Measurements from ENCODE around the gene KBTBD7.
"Not testable (repeated sequence)": the region's sequence is repeated elsewhere in the genome, so short reads cannot be mapped to it uniquely, and the experiment has no call there.

Gene KBTBD7

DNA sequence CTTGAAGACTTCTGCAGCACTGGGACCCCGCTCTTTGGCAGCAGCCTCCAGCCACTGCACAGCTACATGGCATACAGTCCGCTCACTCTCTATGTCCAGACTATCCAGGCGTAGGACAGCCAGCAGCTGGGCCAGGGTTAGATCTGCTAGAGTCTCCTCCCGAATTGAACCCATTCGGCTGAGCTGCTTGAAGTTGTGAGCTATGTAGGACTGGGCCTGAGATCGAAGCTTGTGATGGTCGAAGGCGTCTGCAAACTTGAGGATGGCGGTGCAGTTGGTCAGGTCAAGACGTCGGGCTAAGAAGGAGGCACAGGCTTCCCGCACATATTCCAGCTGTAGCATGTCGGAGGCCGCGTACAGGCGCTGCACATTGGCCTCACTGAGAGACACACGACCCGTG is 900 bp downstream of the KBTBD7 start:
- no peak for DNase-seq

DNA sequence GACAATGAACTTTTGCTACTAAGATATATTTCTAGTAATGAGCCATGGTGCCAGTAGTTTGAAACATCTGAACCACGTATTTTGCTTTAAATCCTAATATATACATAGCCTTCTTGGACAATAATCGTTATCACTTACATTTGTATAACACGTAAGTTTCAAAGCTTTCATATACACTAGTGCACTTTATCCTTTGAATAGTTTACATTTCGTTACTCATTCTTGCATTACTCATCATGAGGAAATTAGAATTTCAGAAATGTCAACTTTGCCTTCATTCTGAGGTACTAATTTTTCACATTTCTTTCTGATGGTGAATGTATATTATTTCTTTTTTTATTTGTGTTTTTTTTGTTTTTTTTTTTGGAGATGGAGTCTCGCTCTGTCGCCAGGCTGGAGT is 5.8 kb downstream of the KBTBD7 start:
- DNase-seq, result no peak

DNA sequence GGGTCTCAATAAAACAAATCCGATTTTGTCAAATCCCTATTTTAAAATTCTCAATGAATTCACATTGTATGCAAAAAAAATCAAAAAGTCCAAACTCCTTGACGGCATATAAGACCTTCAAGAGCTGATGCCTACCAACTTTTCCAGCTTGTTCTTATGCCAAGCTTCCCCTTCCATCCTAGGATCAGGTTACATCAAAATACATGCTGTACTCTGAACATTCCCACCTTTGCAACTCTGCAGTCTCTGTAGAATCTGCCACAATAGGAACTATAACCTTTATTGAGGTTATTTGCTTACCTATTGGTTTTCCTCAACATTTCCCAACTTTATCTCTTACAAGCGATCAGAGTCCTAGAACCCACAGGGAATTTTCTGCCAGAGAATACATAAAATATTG is 7.9 kb downstream of the KBTBD7 start:
- DNase-seq, result no peak

DNA sequence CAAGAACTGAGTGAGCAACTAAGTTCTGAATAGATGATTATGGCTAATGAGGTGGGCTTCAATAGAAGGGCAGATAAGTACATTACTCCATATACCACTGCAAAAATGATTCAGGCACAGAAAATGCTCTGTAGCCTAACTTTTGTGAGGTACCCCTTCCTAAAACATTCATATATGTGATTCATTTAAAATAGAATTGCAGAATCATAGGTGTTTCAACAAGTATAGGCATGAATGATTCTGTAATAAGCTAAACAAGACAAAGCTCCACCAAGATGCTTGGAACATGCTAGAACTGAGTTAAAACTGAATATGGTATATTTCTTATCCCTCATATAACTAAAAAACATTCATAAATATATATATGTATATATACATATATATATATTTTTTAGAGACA is 12.1 kb downstream of the KBTBD7 start:
- no peak for DNase-seq

DNA sequence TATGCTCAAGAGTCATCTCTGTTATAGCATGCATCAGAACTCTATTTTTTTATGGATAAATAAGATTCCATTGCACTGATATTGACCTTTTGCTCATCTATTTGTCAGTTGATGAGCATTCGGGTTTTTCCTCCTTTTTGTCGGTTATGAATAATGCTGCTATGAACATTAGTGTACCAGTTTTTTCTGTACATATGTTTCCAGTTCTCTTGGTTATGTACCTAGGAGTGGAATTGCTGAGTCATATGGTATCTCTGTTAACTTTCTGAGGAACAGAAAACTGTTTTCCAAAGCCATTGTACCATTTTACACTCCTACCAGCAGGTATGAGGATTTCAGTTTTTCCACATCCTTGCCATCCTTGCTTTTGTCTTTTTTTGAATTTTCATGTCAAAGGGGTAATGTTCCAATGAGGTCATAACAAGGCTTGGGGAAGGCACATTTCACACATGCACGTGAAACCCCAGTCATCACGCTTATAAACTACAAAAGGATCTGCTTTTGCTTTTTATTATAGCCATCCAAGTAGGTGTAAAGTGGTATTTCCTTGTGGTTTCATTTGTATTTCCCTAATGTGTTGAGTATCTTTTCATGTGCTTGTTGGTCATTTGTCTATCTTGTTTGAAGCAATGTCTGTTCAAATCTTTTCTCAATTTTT is 14.6 kb downstream of the KBTBD7 start:
- no peak for DNase-seq

DNA sequence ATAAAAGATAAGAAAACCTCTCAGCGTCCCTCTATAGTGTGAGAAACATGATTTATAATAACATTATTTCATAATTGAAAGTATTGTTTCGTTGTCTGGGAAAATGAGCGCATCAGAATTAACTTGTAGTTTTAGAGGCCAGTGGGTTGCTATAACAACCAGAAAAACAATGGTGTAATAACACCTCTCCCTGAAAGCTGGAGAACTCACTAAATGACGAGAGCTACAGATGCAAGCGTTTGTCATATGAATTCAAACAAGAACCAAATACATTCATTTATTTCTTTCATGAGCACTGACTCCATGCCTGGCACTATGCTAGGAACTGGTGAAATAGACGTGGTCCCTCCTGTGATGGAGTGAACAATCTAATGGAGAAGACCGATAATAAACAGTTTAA is 16.3 kb downstream of the KBTBD7 start:
- no peak for DNase-seq

DNA sequence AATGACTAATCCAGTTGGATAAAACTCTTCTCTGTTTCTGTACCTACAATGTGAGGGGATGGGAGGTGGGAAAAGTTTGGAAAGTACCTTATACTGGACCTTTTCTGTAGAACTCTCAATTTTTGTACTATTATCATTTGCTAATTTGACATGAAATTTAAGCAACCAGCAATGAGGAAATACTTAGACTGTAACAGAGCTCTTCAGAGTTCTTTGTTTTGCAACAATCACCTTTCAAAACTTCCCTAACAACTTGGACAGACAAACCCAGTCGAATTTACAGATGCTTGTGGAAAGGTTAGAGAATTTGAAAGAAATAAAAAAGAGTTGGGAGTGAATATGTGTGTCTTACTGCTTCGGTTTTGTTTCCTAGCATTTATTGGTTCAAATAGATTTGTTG is 16.8 kb downstream of the KBTBD7 start:
- DNase-seq, result no peak

DNA sequence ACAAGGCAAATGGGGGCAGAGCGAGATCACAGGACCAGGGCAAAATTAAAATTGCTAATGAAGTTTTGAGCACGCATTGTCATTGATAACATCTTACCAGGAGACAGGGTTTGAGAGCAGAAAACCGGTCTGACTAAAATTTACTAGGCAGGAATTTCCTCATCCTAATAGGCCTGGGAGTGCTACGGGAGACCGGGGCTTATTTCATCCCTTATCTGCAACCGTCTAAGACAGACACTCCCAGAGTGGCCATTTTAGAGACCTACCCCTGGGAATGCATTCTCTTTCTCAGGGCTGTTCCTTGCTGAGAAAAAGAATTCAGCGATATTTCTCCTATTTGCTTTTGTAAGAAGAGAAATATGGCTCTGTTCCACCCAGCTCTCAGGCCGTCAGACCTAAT is 18.8 kb downstream of the KBTBD7 start:
- DNase-seq, result not testable (repeated sequence)

DNA sequence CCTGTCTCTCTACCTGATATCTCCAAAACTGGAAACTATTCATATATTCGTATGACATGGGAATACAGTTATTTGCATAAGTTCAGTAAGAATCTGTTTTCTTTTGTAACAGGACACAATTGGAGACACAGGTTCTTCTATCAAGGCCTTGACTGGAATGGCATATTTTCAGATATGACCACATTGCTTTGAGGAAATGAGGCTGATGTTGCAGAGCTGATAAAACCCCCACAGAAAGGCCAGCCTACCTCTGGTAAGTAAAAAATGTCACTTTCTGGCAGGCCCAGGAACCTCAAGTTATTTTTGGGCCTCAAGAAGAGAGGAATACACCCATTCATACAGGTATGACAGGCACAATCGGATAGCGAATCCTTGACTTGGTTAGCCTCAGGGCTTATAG is 32.2 kb downstream of the KBTBD7 start:
- DNase-seq, result no peak

DNA sequence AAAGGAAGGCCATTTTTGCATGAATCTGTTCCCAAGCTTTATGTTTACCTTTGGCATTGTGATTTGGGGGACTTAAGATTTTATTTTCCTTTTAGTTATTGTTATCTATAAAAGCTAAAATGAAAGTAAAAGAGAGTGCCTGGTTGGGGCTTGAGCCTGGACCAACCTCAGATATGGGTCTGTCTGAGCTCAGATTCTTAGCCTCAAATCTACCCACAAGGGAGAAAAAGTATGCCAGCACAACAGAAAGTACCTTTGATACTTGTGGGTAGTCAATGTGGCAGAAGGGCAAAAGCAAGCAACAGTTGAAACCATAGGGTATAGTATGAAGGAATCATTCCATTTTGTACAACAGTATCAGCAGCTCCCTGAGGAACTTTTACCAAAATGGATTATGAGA is 35.2 kb downstream of the KBTBD7 start:
- no peak for DNase-seq

DNA sequence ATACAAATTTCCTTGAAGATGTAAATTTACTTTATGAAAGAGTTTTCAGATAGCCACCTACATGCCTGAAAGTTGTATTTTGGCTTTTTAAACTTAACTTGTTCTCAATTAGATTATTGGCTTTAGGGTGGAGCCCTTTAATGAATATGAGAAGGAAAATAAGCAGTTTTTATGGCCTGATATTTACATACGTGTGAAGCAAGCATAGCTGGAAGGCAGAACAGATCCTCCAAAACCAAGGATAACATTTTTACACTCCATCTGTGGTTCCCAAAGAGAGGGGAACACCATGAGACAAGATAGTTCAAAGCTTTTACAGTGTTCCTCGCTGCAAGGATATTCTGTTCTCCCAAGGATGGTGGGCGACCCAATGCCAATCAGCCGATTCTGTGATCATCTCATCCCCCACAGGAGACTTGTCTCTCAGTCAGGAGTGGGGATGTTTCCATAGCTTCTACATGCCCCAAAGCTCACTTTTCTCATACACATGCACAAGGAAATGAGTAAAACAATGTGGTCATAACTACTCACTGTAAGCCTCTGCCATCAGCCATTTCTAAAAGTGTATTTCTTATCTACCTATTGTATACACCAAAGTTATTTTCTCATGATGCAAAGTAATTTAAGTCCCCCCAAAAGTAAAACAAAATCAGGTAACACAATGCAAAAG is 37.2 kb downstream of the KBTBD7 start:
- no peak for DNase-seq

DNA sequence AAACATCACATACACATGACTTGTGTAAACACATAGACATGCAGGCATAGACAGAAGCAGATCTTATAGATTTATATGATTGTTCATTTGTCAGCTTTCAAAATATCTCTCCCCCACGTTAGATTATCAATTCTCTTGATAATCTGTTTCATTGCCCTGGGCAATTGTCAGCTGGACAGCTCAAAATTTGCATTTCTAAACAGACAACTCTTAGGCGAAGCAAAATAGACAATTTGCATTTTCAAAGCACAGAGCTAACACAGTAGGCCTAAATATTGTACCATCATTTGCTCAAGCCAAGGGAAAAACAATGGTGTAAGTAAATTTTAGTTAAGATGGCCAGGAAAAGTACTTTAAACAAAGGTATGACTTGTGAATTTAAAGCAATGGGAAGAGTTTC is 37.7 kb downstream of the KBTBD7 start:
- DNase-seq, result no peak

DNA sequence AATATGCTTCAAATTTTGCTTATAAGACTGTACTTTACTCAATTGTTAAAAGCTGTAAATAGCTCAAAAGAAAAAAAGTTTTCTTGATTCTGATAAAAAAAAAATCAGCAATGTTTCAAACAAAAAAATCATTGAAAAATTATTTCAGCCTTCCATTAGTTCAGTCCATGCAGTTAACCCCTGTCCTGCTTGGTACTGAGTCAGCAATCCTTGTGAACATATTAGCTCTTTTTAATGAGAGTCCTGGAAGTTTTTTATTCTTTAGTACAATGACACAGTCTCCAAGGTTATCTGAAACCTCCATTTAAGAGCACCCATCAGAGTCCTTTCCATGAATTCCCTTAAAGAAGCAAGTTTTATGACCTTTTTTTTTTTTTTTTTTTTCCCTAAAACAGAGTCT is 40.3 kb downstream of the KBTBD7 start:
- DNase-seq, result no peak

DNA sequence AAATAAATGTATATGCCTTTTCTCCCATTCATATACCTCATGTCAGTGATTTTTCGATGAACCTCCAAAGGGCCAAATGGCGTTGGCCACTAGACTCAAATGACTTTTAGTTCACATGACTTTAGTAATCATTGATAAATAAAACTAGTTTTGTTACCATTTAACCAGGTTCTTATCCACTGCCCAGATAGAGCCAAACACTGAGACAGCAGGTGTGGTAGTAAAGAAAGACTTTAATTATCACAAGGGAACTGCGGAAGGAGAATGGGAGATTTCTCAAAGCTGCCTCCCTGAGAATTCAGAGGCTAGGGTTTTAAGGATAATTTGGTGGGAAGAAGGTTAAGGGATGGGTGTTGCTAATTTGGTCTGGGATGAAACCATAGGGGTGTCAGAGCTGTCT is 42.4 kb downstream of the KBTBD7 start:
- no peak for DNase-seq

DNA sequence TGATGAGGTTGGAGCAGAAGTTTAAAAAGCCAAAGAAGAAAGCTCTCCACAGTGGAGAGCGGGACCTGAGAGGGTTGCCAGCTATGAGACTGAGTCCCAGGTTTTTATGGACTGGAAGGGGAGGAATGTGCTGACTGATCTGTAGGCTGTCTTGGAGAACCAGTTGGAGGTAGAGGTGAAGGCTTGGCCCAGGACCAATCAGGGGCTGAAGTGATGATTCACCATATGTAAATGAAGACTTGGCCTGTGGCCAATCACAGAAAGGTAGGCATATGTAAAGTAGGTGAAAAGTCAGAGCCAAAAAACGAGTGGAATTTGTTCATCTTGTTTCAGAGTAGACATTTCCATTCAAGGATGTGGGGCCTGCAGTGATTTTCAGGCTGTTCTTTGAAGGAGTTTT is 44.3 kb downstream of the KBTBD7 start:
- DNase-seq, result no peak

DNA sequence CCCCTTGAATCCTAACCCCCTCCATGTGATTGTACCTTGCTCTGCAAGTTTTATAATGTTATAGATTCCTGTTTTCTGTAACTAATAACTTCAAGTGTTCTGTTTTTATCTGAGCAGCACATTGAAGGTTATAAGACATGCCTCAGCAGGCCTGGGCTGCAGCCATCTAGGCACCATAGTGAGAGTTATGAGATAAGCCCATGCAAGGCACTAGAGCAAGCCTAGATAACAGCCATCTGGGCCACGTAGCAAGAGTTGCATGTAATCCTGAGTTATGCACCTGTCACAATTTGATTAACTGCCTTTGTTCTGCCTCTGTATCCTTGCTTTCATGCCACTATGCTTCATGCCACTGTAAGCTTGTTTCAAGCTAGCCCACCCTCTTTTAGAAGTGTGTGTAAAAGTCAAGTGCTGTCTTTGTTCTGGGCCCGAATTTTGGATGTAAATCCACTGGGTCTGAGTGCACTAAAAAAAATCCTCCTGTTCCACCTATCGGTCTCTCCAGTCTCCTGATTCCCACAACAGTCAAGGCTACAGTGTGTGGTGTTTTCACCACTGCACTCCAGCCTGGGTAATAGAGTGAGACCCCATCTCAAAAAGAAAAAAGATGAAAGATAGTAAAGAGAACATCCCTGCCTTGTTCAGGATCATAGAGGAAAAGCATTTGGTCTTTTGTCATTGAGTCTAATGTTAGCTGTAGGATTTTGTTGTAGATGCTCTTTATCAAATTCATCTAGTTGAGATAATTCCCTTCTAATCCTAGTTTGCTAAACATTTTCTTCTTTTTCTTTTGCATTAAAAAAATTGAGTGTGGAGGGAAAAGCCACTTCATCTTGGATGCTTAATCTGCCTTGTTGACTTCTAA is 45.7 kb downstream of the KBTBD7 start:
- DNase-seq, result no peak

DNA sequence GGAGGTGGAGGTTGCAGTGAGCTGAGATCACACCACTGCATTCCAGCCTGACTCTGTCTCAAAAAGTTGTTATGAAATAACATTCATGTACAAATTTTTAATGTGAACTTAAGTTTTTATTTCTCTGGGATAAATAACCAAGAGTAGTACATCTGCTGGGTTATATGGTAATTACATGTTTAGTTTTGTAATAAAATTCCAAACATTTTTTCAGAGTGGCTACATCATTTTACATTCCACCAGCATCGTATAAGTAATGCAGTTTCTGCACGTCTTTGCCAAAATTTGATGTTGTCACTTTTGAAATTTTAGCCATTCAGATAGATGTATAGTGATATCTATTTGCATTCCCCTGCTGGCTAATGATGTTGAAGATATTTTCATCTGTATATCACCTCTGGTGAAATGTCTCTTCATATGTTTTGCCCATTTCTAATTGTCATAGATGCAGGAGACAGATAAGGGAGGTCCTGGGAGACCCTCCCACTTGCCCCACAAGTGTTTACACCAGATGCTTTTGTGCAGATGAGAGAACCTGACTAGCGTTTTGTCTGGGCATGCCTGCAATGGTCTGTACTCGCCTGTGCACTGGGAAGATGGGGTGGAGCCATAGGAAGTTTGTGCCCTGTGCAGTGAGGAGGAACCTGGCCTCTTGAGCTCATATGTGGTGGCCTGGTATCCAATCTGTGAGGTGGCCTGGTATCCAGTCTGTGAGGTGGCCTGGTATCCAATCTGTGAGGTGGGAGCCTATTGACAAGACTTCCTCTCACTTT is 49.0 kb downstream of the KBTBD7 start:
- no peak for DNase-seq

DNA sequence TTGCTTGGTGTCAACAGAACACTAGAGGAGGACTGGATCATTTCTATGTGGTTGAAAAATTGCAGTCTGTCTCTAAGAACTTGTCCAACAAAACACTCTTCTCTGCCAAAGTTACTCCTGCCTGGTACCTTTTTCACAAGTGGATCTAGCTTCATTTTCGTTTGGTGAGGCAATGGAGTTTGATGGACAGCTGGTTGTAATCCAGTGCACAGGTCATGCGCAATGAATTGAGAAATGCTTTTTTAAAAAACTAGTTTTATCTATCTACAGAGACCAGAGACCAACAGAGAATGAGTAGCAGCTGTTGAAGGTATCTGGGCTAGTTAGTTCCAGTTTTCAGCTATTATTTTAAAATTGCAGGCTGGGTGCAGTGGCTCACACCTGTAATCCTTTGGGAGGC is 49.8 kb downstream of the KBTBD7 start:
- DNase-seq, result no peak
